Measurements from ENCODE around the gene WDR64. TPM values are rescaled to one million over a fixed set of nuclear protein-coding genes. Genes with fewer than 3 reads are reported as not detected.

WDR64 gene
- total and polyA plus RNA-seq, 2 of the 13 experiments (the other 11 are each of a cell fraction or from before 2014, with no cell fraction given): not detected

DNA sequence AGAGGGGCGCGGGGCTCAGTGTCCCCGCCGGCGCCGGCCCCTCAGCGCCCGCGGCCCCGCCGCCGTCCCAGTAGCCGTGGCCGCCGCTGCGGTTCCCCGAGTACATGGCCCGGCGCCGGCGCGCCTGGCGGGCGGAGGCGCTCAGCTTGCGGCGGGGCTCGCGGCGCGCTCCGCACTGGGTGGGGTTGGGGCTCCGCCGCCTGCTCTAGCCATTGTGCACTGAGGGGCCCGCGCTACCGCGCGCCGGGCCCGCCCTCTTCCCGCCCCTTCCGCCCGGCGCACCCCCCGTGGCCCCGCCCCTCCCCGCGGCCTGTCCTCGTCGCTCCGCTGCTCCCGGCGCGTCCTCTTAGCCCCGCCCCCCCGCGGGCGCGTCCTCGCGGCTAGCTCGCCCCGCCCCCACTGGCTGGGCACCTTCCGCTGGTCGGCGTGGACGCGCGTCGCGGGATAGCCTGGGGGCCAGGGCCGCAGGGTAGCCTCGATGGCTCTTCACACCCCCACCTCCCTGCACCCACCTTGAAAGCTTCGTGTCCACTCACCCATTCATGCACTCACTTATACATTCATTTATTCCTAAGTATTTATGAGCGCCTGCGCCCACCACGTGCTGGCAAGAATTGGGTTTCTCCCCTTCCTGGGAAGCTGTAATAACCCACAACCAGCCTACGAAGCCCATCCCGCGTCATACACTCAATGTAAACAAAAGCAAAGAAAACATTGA lies 11.8 kb upstream of the WDR64 start, which contains the start of the genes CHML and OPN3 (continued):
- TF ChIP-seq, protein P1, sequence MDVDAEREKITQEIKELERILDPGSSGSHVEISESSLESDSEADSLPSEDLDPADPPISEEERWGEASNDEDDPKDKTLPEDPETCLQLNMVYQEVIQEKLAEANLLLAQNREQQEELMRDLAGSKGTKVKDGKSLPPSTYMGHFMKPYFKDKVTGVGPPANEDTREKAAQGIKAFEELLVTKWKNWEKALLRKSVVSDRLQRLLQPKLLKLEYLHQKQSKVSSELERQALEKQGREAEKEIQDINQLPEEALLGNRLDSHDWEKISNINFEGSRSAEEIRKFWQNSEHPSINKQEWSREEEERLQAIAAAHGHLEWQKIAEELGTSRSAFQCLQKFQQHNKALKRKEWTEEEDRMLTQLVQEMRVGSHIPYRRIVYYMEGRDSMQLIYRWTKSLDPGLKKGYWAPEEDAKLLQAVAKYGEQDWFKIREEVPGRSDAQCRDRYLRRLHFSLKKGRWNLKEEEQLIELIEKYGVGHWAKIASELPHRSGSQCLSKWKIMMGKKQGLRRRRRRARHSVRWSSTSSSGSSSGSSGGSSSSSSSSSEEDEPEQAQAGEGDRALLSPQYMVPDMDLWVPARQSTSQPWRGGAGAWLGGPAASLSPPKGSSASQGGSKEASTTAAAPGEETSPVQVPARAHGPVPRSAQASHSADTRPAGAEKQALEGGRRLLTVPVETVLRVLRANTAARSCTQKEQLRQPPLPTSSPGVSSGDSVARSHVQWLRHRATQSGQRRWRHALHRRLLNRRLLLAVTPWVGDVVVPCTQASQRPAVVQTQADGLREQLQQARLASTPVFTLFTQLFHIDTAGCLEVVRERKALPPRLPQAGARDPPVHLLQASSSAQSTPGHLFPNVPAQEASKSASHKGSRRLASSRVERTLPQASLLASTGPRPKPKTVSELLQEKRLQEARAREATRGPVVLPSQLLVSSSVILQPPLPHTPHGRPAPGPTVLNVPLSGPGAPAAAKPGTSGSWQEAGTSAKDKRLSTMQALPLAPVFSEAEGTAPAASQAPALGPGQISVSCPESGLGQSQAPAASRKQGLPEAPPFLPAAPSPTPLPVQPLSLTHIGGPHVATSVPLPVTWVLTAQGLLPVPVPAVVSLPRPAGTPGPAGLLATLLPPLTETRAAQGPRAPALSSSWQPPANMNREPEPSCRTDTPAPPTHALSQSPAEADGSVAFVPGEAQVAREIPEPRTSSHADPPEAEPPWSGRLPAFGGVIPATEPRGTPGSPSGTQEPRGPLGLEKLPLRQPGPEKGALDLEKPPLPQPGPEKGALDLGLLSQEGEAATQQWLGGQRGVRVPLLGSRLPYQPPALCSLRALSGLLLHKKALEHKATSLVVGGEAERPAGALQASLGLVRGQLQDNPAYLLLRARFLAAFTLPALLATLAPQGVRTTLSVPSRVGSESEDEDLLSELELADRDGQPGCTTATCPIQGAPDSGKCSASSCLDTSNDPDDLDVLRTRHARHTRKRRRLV (CRISPR knock-in tag; IDR thresholded peaks at IDR 0.05): no peak
- TF ChIP-seq KMT2A (CRISPR knock-in tag; IDR thresholded peaks at IDR 0.05) (no peak), KLF12 (CRISPR knock-in tag; IDR thresholded peaks at IDR 0.05; ENCODE audit: borderline replicate concordance) (peak; percentile 73; the same call in 1 of the 2 replicates), LCORL (IDR thresholded peaks at IDR 0.05) (no peak), LCORL (CRISPR knock-in tag; IDR thresholded peaks at IDR 0.05) (0 out of 2 replicates have a peak, but pooled peaks have one; percentile 7), ZNF776 (CRISPR knock-in tag; IDR thresholded peaks at IDR 0.05) (no peak; the same call in 1 of the 2 replicates), ZNF883 (CRISPR knock-in tag; IDR thresholded peaks at IDR 0.05; ENCODE audit: not compliant biosample characterization) (no peak), ZNF251 (CRISPR knock-in tag; IDR thresholded peaks at IDR 0.05) (no peak), ZNF230 (CRISPR knock-in tag; IDR thresholded peaks at IDR 0.05) (no peak), DNMT1 (CRISPR knock-in tag; IDR thresholded peaks at IDR 0.05) (no peak), ESRRA (CRISPR knock-in tag; IDR thresholded peaks at IDR 0.05; ENCODE audit: low read depth) (no peak), EZH2 (conservative IDR thresholded peaks at IDR 0.05; ENCODE audit: low read depth, low read length) (no peak), HOXA9 (CRISPR knock-in tag; IDR thresholded peaks at IDR 0.05; ENCODE audit: borderline replicate concordance) (no peak), ZNF781 (CRISPR knock-in tag; IDR thresholded peaks at IDR 0.05; ENCODE audit: borderline replicate concordance, not compliant biosample characterization) (no peak), ZNF546 (CRISPR knock-in tag; conservative IDR thresholded peaks at IDR 0.05) (no peak)
- TF ChIP-seq, protein P2, sequence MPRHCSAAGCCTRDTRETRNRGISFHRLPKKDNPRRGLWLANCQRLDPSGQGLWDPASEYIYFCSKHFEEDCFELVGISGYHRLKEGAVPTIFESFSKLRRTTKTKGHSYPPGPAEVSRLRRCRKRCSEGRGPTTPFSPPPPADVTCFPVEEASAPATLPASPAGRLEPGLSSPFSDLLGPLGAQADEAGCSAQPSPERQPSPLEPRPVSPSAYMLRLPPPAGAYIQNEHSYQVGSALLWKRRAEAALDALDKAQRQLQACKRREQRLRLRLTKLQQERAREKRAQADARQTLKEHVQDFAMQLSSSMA (CRISPR knock-in tag; IDR thresholded peaks at IDR 0.05): no peak
- TF ChIP-seq, protein P3, sequence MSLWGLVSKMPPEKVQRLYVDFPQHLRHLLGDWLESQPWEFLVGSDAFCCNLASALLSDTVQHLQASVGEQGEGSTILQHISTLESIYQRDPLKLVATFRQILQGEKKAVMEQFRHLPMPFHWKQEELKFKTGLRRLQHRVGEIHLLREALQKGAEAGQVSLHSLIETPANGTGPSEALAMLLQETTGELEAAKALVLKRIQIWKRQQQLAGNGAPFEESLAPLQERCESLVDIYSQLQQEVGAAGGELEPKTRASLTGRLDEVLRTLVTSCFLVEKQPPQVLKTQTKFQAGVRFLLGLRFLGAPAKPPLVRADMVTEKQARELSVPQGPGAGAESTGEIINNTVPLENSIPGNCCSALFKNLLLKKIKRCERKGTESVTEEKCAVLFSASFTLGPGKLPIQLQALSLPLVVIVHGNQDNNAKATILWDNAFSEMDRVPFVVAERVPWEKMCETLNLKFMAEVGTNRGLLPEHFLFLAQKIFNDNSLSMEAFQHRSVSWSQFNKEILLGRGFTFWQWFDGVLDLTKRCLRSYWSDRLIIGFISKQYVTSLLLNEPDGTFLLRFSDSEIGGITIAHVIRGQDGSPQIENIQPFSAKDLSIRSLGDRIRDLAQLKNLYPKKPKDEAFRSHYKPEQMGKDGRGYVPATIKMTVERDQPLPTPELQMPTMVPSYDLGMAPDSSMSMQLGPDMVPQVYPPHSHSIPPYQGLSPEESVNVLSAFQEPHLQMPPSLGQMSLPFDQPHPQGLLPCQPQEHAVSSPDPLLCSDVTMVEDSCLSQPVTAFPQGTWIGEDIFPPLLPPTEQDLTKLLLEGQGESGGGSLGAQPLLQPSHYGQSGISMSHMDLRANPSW (CRISPR knock-in tag; IDR thresholded peaks at IDR 0.05; ENCODE audit: borderline replicate concordance): no peak
- TF ChIP-seq, protein P4, sequence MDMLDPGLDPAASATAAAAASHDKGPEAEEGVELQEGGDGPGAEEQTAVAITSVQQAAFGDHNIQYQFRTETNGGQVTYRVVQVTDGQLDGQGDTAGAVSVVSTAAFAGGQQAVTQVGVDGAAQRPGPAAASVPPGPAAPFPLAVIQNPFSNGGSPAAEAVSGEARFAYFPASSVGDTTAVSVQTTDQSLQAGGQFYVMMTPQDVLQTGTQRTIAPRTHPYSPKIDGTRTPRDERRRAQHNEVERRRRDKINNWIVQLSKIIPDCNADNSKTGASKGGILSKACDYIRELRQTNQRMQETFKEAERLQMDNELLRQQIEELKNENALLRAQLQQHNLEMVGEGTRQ (IDR thresholded peaks at IDR 0.05; ENCODE audit: low read depth, low read length): no peak
- TF ChIP-seq, protein P4 (CRISPR knock-in tag; IDR thresholded peaks at IDR 0.05; ENCODE audit: borderline replicate concordance): no peak
